ENCODE results near the gene DENND10. TPM values are rescaled to one million over a fixed set of nuclear protein-coding genes. Genes with fewer than 3 reads are reported as not detected.
"Not testable (repeated sequence)": the region's sequence is repeated elsewhere in the genome, so short reads cannot be mapped to it uniquely, and the experiment has no call there.

DENND10 gene
- total RNA-seq, 4 donors from 2014 or later: 25.8 to 46.2 (median 40.5) TPM

DNA sequence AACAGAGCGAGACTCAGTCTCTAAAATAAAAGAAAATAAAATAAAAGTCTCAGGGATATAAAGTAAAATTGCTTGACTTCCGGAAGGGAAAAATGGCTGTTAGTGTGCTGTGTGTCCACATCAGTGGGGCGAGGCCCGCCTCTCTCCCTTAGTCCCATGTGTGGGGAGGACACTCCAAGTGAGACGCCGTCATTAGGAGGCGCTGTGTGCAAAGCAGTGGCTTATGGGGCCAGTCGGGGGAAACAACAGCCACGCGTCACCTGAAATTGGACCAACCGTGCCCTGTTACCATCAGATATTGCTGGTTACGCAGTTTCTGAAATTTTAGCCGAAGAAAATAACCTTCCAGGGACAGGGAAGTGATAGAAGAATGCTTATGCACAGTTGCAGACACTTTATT is 45.8 kb downstream of the DENND10 start:
- TF ChIP-seq, protein P1, sequence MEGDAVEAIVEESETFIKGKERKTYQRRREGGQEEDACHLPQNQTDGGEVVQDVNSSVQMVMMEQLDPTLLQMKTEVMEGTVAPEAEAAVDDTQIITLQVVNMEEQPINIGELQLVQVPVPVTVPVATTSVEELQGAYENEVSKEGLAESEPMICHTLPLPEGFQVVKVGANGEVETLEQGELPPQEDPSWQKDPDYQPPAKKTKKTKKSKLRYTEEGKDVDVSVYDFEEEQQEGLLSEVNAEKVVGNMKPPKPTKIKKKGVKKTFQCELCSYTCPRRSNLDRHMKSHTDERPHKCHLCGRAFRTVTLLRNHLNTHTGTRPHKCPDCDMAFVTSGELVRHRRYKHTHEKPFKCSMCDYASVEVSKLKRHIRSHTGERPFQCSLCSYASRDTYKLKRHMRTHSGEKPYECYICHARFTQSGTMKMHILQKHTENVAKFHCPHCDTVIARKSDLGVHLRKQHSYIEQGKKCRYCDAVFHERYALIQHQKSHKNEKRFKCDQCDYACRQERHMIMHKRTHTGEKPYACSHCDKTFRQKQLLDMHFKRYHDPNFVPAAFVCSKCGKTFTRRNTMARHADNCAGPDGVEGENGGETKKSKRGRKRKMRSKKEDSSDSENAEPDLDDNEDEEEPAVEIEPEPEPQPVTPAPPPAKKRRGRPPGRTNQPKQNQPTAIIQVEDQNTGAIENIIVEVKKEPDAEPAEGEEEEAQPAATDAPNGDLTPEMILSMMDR (IDR thresholded peaks at IDR 0.05): no peak
- no peak for TF ChIP-seq POLR2A (IDR thresholded peaks at IDR 0.05)
- peak in 1 of 2 donors; percentile 32 for DNase-seq (ENCODE audit: low spot score in 2 of 2)
- H3K4me3 ChIP-seq (ENCODE audit: low read depth, poor library complexity, severe bottlenecking): no peak overlapping the region
- intact Hi-C loops (cut with DNase I; ENCODE audit: low total_unique reads): no loop called here
- 86 to 88% methylated on average over 13 of the region's 13 CpGs for WGBS, 2 donors

DNA sequence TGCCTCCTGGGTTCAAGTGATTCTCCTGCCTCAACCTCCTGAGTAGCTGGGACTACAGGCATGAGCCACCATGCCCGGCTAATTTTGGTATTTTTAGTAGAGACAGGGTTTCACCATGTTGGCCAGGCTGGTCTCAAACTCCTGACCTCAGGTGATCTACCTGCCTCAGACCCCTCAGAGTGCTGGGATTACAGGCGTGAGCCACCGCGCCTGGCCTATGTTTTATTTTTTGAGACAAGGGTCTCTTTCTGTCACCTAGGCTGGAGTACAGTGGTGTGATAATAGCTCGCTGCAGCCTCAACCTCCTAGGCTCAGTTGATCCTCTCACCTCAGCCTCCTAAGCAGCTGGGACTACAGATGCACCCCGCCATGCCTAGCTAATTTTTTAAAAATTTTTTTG is 47.7 kb downstream of the DENND10 start:
- WGBS, 2 donors: 94 to 98% methylated on average over 6 of the region's 6 CpGs

DNA sequence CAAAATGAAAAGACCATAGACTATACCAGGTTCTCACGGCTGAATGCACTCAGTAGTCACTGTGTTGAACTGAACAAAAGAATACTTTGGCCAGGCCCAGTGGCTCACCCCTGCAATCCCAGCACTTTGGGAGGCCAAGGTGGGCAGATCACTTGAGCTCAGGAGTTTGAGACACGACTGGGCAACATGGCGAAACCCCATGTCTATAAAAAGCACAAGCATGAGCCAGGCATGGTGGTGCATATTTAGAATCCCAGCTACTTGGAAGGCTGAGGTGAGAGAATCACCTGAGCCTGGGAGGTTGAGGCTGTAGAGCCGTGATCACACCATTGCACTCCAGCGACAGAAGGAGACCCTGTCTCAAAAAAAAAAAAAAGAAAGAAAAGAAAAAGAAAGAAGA is 49.1 kb downstream of the DENND10 start:
- DNase-seq (ENCODE audit: low spot score in 2 of 2): peak in 1 of 2 donors; percentile 39
- TF ChIP-seq, protein P1 (IDR thresholded peaks at IDR 0.05): no peak
- no peak for TF ChIP-seq POLR2A (IDR thresholded peaks at IDR 0.05)
- no peak overlapping the region for H3K4me3 ChIP-seq (ENCODE audit: low read depth, poor library complexity, severe bottlenecking)
- intact Hi-C loops (cut with DNase I; ENCODE audit: low total_unique reads): no loop called here
- 95% methylated on average over 5 of the region's 5 CpGs for WGBS, 2 donors

More for the DNA sequence above, 47.7 kb downstream of the DENND10 start:
- H3K4me3 ChIP-seq (ENCODE audit: low read depth, poor library complexity, severe bottlenecking); intact Hi-C loops (cut with DNase I; ENCODE audit: low total_unique reads): not testable (repeated sequence)
- DNase-seq (ENCODE audit: low spot score in 2 of 2): peak in 1 of 2 donors; percentile 54

DNA sequence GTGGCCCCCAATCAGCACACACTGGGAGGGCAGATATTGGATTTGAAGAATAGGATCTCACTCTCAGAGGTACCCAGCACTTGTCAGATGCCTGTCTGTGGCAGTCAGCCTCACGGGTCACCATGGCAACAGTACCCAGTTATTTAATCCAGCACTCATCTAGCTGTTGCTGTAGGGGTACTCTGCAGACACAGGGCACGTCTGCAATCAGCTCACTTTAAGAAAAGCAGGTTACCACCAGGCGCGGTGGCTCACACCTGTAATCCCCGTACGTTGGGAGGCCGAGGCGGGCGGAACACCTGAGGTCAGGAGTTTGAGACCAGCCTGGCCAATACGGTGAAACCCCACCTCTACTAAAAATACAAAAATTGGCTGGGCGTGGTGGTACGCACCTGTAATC is 49.7 kb downstream of the DENND10 start:
- no peak overlapping the region for H3K4me3 ChIP-seq (ENCODE audit: low read depth, poor library complexity, severe bottlenecking)
- TF ChIP-seq POLR2A (IDR thresholded peaks at IDR 0.05): no peak
- TF ChIP-seq, protein P1 (IDR thresholded peaks at IDR 0.05): no peak
- peak in 1 of 2 donors; percentile 54 for DNase-seq (ENCODE audit: low spot score in 2 of 2)
- intact Hi-C loops (cut with DNase I; ENCODE audit: low total_unique reads): no loop called here
- WGBS, 2 donors: 96 to 97% methylated on average over 12 of the region's 12 CpGs

DNA sequence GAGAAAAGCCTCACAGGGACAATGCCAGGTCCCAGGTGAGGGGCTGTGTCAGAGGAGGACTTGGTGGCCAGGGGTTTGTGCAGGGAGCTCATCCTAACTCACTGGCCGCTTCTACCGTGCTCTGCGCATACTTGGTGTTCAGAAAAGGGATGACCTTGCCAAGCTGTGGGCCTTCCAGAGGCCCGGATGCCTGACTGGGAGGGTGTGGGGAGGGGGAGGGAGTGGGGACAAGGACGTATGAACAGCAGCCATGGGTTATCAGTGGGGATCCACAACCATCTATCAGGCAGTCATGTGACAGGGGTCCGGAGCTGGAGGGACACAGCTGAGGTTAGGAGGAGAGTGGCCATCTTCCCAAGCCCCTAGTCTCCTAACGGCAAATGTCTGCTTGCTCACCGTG is 55.4 kb downstream of the DENND10 start:
- 80 to 93% methylated on average over 8 of the region's 8 CpGs for WGBS, 2 donors
- intact Hi-C loops (cut with DNase I; ENCODE audit: low total_unique reads): no loop called here
- TF ChIP-seq POLR2A (IDR thresholded peaks at IDR 0.05): no peak
- TF ChIP-seq, protein P1 (IDR thresholded peaks at IDR 0.05): no peak
- H3K4me3 ChIP-seq (ENCODE audit: low read depth, poor library complexity, severe bottlenecking): no peak overlapping the region
- DNase-seq (ENCODE audit: low spot score in 2 of 2): no peak

GRCh38 chr10:119161680-119162451 is 58.0 kb downstream of the DENND10 start:
- DNase-seq (ENCODE audit: low spot score in 2 of 2): peak in 1 of 2 donors; percentile 50
- no peak for TF ChIP-seq POLR2A (IDR thresholded peaks at IDR 0.05)
- TF ChIP-seq, protein P1 (IDR thresholded peaks at IDR 0.05): no peak
- intact Hi-C loops (cut with DNase I; ENCODE audit: low total_unique reads): no loop called here
- H3K4me3 ChIP-seq (ENCODE audit: low read depth, poor library complexity, severe bottlenecking): no peak overlapping the region
- WGBS, 2 donors: 61 to 73% methylated on average over 11 of the region's 11 CpGs

All from lower leg skin (tissue), 4 donors.